B cell (primary cell): ENCODE measurements around the gene SLC45A3. TPM values are rescaled to one million over a fixed set of nuclear protein-coding genes. Genes with fewer than 3 reads are reported as not detected.

Source experiments
- ATAC-seq: fragments of 200-7000 bp; cut with Tn5 transposase; one replicate; pipeline ENCODE4 v1.10.0; 2021; ENCODE audit warnings: low read depth, mild to moderate bottlenecking, moderate number of reproducible peaks, moderate library complexity
- CTCF ChIA-PET: fragments of 350-600 bp; sonication (Branson Sonifier 250); formaldehyde crosslinking; loops from one replicate; lab custom pipeline; 2021; ENCODE audit warnings: antibody characterized with exemption, inconsistent platforms; lab: Charles Lee
- POLR2A ChIA-PET: fragments of 350-600 bp; sonication (Branson Sonifier 250); formaldehyde crosslinking; loops from one replicate; lab custom pipeline; 2021; ENCODE audit warnings: antibody characterized with exemption; lab: Charles Lee
- DNase-seq: peaks from one replicate; pipeline ENCODE4 v3.0.0; 2013
- H2AFZ ChIP-seq: 2 replicates; pipeline ENCODE4 v1.6.1; 2012; ENCODE audit warnings: mild to moderate bottlenecking, low read depth, low read length; ENCODE audit not compliant: insufficient read depth, poor library complexity, severe bottlenecking
- H3K27ac ChIP-seq, 2 donors: 1 replicate in 1 of 2; 2 replicates in 1 of 2; pipeline ENCODE4 v1.5.1; 2012 to 2013; ENCODE audit warnings: low read length in 2 of 2, mild to moderate bottlenecking in 2 of 2, moderate library complexity in 1 of 2
- H3K27me3 ChIP-seq, 4 experiments: fragments of 200-600 bp in 1 of 4; sonication (generic) in 1 of 4; replicated peaks in 1 of 4; 1 replicate in 2 of 4; 2 replicates in 2 of 4; pipeline versions ENCODE4 v1.6.1 to v1.7.0; 2013 to 2016; ENCODE audit warnings: low read length in 3 of 4, mild to moderate bottlenecking in 2 of 4, mixed read lengths in 1 of 4, moderate library complexity in 1 of 4; ENCODE audit not compliant: insufficient read depth in 4 of 4, control insufficient read depth in 3 of 4; ENCODE audit errors: control extremely low read depth in 1 of 4
- H3K36me3 ChIP-seq, 2 experiments: replicated peaks in 1 of 2; 1 replicate in 1 of 2; 2 replicates in 1 of 2; pipeline versions ENCODE4 v1.6.1 to v1.7.1; 2013; ENCODE audit warnings: low read length in 1 of 2; ENCODE audit not compliant: insufficient read depth in 2 of 2, control insufficient read depth in 1 of 2; ENCODE audit errors: control extremely low read depth in 1 of 2, extremely low read depth in 1 of 2
- H3K4me1 ChIP-seq, 2 donors: fragments of 200-600 bp in 1 of 2; sonication (generic) in 1 of 2; 1 replicate in 1 of 2; 2 replicates in 1 of 2; pipeline versions ENCODE4 v1.5.1 to v1.6.1; 2013 to 2017; ENCODE audit warnings: low read length in 2 of 2; ENCODE audit not compliant: control insufficient read depth in 2 of 2, insufficient read depth in 2 of 2
- H3K4me2 ChIP-seq: replicated peaks from 2 replicates; pipeline ENCODE3; 2012; ENCODE audit warnings: mild to moderate bottlenecking, low read depth, low read length; ENCODE audit not compliant: poor library complexity, severe bottlenecking
- H3K4me3 ChIP-seq, 5 experiments: fragments of 200-600 bp in 1 of 5; sonication (generic) in 1 of 5; 1 replicate in 3 of 5; 2 replicates in 2 of 5; pipeline versions ENCODE4 v1.5.1 to v1.7.0; 2011 to 2016; ENCODE audit warnings: low read length in 4 of 5, mild to moderate bottlenecking in 4 of 5, low read depth in 2 of 5, control low read depth in 1 of 5, moderate library complexity in 1 of 5; ENCODE audit not compliant: insufficient read depth in 1 of 5; ENCODE audit errors: control extremely low read depth in 1 of 5, extremely low read depth in 1 of 5
- H3K79me2 ChIP-seq: fragments of 200-600 bp; sonication (generic); one replicate; pipeline ENCODE4 v1.6.0; 2016; ENCODE audit warnings: low read length; ENCODE audit not compliant: control insufficient read depth, insufficient read depth
- H3K9ac ChIP-seq: fragments of 200-600 bp; sonication (generic); 2 replicates; pipeline ENCODE4 v1.6.1; 2017; ENCODE audit warnings: mild to moderate bottlenecking, low read length, moderate library complexity
- H3K9me3 ChIP-seq, 3 donors: one replicate each; pipeline versions ENCODE4 v1.6.1 to v1.7.1; 2013; ENCODE audit warnings: low read length in 2 of 3; ENCODE audit not compliant: control insufficient read depth in 2 of 3, insufficient read depth in 1 of 3; ENCODE audit errors: control extremely low read depth in 1 of 3
- H4K20me1 ChIP-seq: 2 replicates; pipeline ENCODE4 v1.6.0; 2012; ENCODE audit warnings: mild to moderate bottlenecking, low read length; ENCODE audit not compliant: insufficient read depth, control insufficient read depth, poor library complexity, severe bottlenecking
- H3K27ac Mint-ChIP-seq: one replicate; pipeline ENCODE4 v1.8.0; 2021; ENCODE audit warnings: mixed read lengths
- H3K27me3 Mint-ChIP-seq: one replicate; pipeline ENCODE4 v1.8.0; 2021; ENCODE audit warnings: mixed read lengths
- H3K4me1 Mint-ChIP-seq: one replicate; pipeline ENCODE4 v1.8.0; 2021; ENCODE audit warnings: mixed read lengths
- H3K4me3 Mint-ChIP-seq: one replicate; pipeline ENCODE4 v1.8.0; 2021; ENCODE audit warnings: mixed read lengths
- H3K9me3 Mint-ChIP-seq: one replicate; pipeline ENCODE4 v1.8.0; 2022; ENCODE audit warnings: mixed read lengths; ENCODE audit not compliant: insufficient read depth
- CTCF ChIP-seq: fragments of 200-600 bp; IDR thresholded peaks from one replicate; pipeline ENCODE4 v1.8.0; 2022; ENCODE audit warnings: antibody characterized with exemption, mild to moderate bottlenecking
- EZH2 ChIP-seq: IDR thresholded peaks from 2 replicates; pipeline ENCODE4 v1.6.1; 2012; ENCODE audit warnings: borderline replicate concordance, low read depth, mild to moderate bottlenecking, moderate library complexity, low read length; ENCODE audit not compliant: insufficient read depth, poor library complexity, severe bottlenecking
- WGBS: methylation state at CpG from one replicate; pipeline ENCODE4 v1.1.5; 2013; ENCODE audit warnings: missing lambda C conversion rate; ENCODE audit not compliant: insufficient coverage; 5-methylcytosine and 5-hydroxymethylcytosine counted together
- intact Hi-C: fragments of 100-400 bp; cut with micrococcal nuclease; formaldehyde crosslinking; loops from one replicate; pipeline ENCODE4 v1.10.0; 2022
- polyA plus RNA-seq: library from polyadenylated mRNA; depleted of rRNA; stranded (reverse); fragments of >200 nt; gene quantifications from 2 replicates; pipeline ENCODE4 v1.2.3, GENCODE V29; 2012
- total RNA-seq, 2 donors: library from RNA; stranded (reverse); fragments of 120-200 nt in 1 of 2; gene quantifications; 1 replicate in 1 of 2; 2 replicates in 1 of 2; pipeline versions ENCODE4 v1.2.3 to v1.2.4, GENCODE V29; 2013 to 2022

SLC45A3 gene
- total and polyA plus RNA-seq, 2 donors (not counting 1 experiment from before 2014, with no cell fraction given): 5.0 to 23.9 TPM

DNA sequence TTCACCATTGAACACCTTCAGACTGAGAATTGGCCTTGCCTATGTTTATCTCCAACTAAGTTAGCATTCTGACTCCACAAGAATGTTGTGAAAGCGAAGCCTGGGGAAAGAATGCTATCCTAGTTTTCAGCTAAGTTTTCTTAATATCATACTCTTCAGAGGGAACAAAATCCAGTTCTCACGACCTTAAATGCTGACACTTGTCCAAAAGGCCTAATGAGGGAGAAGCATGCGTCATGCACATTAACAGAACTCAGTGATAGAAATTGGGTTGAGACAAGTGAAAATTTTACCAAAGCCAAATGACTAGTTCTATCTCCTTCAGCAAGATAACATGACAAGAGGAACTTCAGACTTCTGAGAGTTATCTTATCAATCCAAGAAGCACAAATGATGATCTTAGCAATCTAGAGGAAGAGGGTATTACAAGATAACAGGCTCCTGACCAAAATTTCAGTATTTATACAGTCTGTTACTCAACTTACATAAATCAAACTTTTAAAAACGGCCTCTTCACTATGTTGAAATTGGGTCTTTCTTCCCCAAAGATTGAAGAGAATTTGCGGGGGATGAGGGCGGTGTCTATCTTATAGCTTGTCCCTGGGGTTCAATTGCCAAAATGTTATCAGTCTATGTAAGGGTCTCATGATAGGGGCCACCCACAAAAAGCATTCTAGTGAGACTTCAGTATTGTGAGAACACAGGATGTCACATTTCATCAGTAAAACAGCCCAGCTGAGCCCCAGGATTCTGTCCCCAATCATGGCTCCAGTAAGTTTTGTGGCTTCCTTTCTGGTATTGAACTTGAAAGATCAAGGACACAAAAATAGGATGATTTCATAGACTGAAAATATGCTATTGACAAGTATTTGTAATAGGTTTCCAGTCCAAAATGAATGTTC, 26.5 kb upstream of the SLC45A3 start:
- peaks cover 0 to 3% of the 10 kb centered on the region in 2 experiments for H3K36me3 ChIP-seq
- Mint-ChIP-seq H3K4me1 (peaks cover 39% of the 10 kb centered on the region), H3K4me3 (no peak overlapping the region), H3K27ac (no peak overlapping the region), H3K27me3 (no peaks in the 10 kb centered on the region), H3K9me3 (no peaks in the 10 kb centered on the region)
- no peak overlapping the region for H2AFZ ChIP-seq
- H4K20me1 ChIP-seq: no peaks in the 10 kb centered on the region
- TF ChIP-seq EZH2: no peak
- TF ChIP-seq CTCF: no peak
- H3K4me2 ChIP-seq: no peak overlapping the region
- no CpG with 5 or more reads among the region's 6 CpGs for WGBS
- peak overlapping the region in 1 of 2 donors; percentile 34 for H3K27ac ChIP-seq
- H3K4me1 ChIP-seq: peaks cover 38 to 42% of the 10 kb centered on the region in 2 donors
- no peaks in the 10 kb centered on the region for H3K79me2 ChIP-seq
- H3K4me3 ChIP-seq: no peak overlapping the region
- CTCF ChIA-PET: interaction anchor here (0.6 to 16.3 kb wide), 4 partner anchors 43 to 270 kb away, joined by 3 to 943 read pairs (median 5); no protein-coding TSS in a partner anchor
- no peak for ATAC-seq
- POLR2A ChIA-PET: interaction anchor here (0.7 kb wide), 1 partner anchor 77 kb away, joined by 3 read pairs; no protein-coding TSS in a partner anchor
- H3K9ac ChIP-seq: no peak overlapping the region
- no peaks in the 10 kb centered on the region for H3K27me3 ChIP-seq
- intact Hi-C loops: no loop called here
- no peak for DNase-seq
- H3K9me3 ChIP-seq: no peaks in the 10 kb centered on the region

DNA sequence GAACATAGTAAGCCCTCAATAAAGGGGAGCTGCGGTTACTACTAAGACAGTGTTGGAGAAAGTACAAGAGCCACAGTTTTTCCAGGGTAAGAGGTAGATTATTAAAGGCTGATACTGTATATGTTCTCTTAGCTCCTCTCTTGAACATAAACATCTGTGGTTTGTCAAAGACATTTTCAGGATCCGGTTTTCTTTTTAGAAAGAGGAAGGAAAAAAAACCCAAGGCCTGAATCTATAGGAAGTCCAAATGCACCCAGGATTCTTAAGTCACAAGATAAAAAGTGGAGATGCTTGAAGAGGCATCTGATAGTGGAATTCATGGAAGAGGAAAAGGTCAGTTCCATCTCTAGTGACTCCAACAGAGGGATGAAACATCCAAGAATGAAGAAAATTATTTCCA, 24.6 kb upstream of the SLC45A3 start:
- H2AFZ ChIP-seq: no peak overlapping the region
- peaks cover 36 to 39% of the 10 kb centered on the region in 2 donors for H3K4me1 ChIP-seq
- ATAC-seq (no peak), DNase-seq (no peak)
- H3K9me3 Mint-ChIP-seq: no peaks in the 10 kb centered on the region
- H3K4me1 Mint-ChIP-seq: peaks cover 28% of the 10 kb centered on the region
- no peaks in the 10 kb centered on the region for H3K27me3 ChIP-seq
- no peaks in the 10 kb centered on the region for H3K27me3 Mint-ChIP-seq
- no peaks in the 10 kb centered on the region for H4K20me1 ChIP-seq
- ChIA-PET POLR2A (no interaction called here), CTCF (interaction anchor here (0.8 to 16.3 kb wide), 4 partner anchors 41 to 181 kb away, joined by 3 to 943 read pairs (median 3); no protein-coding TSS in a partner anchor)
- 0% methylated on average over 1 of the region's 2 CpGs for WGBS
- H3K4me3 Mint-ChIP-seq: peak overlapping the region; percentile 50
- H3K36me3 ChIP-seq: peaks cover 0 to under 1% of the 10 kb centered on the region in 2 experiments
- H3K79me2 ChIP-seq: no peaks in the 10 kb centered on the region
- peak overlapping the region in 1 of 2 donors; percentile 65 for H3K27ac ChIP-seq
- TF ChIP-seq EZH2: no peak
- peak overlapping the region; percentile 18 for H3K9ac ChIP-seq
- H3K4me2 ChIP-seq: peak overlapping the region; percentile 52
- H3K9me3 ChIP-seq: no peaks in the 10 kb centered on the region
- peak overlapping the region in 1 of 5 experiments; percentile 17 for H3K4me3 ChIP-seq
- intact Hi-C loops: no loop called here
- H3K27ac Mint-ChIP-seq: peak overlapping the region; percentile 32
